HG03565 (cell line): ENCODE data around the gene DAGLA.

Experiments used
- ATAC-seq: cut with Tn5 transposase; IDR thresholded peaks from one replicate; pipeline ENCODE4 v1.9.1; 2021; ENCODE audit warnings: mild to moderate bottlenecking, moderate library complexity; ENCODE audit not compliant: unreplicated experiment

The DAGLA gene

DNA sequence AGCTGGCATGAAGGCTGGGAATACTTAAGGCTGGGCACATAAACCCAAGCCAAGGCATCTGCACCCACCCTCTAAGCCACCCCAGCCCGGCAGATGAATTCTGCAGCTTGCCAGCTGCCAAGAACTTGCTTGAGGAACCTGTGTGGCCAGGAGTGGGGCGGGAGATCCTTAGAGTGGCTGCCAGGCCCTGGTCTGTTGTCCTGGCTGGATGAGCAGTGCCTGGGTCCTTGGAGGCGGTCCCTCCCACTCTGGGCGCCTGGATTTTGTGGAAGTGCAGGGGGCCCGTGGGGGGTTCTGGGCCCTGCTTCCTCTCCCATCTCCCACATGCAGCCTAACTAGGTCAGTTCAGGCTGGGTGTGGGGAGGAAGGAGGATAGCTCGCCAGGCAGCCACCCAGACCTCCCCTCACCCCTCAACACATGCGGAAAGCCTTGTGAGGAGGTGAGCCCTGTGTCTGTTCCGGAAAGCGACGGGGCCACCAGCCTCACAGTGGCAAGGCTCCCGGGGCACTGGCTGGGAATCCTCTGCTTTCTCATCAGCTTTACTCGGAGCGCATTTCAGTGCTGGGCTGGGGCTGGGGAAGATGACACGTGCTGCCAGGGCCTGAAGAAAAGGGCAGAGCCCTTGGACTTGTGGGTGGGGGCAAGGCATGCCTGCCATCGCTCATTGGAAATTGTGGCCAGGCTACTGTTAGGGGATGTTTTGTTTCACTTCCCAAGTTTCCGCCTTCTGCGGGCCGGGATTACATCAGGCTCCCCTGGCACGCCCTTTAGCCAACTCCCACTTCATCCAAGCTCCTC lies 8.4 kb downstream of the DAGLA start:
- no peak for ATAC-seq

- no peak for ATAC-seq
These were observed 8.9 kb downstream of the DAGLA start for GRCh38 chr11:61689164-61689496.

GRCh38 chr11:61690706-61691379 lies 10.7 kb downstream of the DAGLA start:
- no peak for ATAC-seq

GRCh38 chr11:61691380-61692156 lies 11.4 kb downstream of the DAGLA start:
- no peak for ATAC-seq

- ATAC-seq: no peak
These were observed 13.9 kb downstream of the DAGLA start for GRCh38 chr11:61693922-61694601.

GRCh38 chr11:61694602-61694939 lies 14.4 kb downstream of the DAGLA start:
- no peak for ATAC-seq

GRCh38 chr11:61694946-61695706 lies 14.9 kb downstream of the DAGLA start:
- ATAC-seq: no peak

GRCh38 chr11:61695917-61696316 lies 15.7 kb downstream of the DAGLA start:
- no peak for ATAC-seq

- no peak for ATAC-seq
These were observed 16.4 kb downstream of the DAGLA start for GRCh38 chr11:61696602-61697001.

DNA sequence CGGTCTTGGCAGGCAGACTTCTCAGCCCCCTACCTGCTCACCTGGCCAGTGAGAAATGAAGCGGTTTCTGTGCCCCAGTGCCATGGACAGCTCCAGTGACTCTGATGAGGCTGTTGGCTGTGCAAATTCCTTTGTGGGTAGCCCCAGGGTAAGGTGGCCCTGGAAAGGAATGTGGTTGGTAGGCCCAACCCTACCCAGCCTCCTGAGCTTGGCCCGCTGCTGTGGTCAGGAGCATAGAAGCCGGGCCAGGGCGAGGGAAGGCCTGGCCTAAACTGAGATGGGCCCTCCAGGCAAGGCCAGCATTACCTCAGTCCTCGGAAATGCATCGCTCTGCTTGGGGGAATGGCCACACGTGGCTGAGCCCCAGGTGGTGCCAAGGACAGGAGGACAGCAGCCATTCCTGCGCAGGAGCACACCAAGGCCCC lies 16.9 kb downstream of the DAGLA start:
- ATAC-seq: no peak

DNA sequence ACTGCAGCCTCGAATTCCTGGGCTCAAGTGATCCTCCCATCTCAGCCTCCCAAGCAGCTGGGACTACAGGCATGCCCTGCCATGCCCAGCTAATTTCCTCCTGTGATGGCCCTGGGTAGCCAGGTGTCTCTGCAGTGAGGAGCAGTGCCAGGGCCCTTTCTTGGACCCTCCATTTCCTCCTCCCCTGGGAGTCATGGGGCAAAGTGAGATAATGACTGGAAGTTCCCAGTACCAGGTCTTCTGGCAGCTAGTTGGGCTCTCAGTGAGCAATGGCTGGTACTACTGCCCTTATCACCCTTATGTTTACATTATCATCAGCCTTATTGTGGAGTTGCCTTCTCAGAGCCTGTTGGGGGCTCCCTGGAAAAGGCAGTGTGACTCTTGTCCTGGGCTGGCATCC lies 17.6 kb downstream of the DAGLA start:
- no peak for ATAC-seq

- no peak for ATAC-seq
These were observed 18.2 kb downstream of the DAGLA start for GRCh38 chr11:61698173-61698948.

DNA sequence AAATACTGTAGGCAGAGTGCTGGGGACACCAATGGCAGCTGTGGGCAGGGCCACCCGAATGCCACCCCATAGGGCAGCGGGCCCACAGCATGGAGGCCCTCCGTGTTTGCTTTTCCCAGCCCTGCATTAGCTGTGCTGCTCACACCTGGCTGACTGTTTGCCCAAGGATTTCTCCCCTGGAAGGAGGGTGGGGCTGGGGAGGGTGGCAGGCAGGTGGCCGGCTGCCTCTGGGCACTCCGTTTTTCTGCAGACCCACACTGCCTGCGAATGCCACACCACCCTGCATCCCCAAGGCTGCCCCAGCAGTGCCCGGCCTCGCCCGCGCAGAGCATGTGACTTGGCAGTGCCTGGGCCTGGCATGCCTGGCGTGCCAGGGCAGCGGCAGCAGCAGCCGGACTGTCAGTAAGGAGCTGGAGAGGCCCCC lies 19.6 kb downstream of the DAGLA start:
- no peak for ATAC-seq

- no peak for ATAC-seq
These were observed 20.0 kb downstream of the DAGLA start for GRCh38 chr11:61700212-61700611.

DNA sequence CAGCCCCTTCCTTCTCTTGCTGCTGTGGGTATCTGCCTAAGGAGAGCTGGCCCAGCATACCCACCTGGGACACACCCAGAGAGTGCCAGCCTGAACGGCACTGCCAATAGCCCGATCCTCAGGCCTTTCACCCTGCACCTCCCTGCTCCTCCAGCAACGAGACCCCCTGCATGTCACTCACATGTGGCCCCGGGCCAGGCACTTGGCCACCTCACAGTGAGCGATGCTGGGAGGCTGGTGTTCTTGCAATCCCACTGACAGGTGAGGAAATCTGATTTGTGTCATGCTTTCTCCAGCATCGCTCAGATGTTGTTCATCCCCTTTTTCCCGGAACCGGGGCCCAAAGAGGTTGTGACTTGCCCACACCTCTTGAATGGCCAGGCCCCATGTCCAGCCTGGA lies 20.5 kb downstream of the DAGLA start:
- ATAC-seq: no peak

DNA sequence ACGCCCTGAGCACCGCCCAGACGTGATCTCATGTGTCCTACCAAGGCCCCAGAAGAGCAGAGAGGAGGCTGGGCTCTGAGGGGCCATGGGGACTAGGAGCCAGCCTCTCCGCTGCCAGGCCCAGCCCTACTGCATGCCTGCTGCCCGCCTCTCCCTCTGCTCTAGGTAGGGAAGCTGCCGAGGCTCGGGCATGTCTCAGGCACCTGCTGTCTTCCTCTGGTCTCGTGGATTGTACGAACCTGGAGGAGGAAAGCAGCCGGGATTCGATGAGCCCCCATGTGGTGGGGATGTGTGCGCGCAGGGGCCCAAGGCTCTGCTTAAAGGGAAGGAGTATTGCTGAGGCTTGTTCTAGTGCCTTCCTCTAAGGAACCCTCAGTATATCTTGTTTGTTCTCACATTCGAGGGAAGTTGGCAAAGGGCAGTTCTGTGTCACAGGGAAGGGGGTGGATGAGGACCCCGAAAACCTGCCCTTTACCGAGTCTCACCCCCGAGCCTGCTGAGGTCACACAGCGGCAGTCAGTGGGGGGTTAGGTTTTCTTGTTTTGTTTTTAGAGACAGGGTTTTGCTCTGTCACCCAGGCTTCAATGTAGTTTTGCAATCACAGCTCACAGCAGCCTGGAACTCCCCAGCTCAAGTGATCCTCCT lies 21.2 kb downstream of the DAGLA start:
- ATAC-seq: no peak

DNA sequence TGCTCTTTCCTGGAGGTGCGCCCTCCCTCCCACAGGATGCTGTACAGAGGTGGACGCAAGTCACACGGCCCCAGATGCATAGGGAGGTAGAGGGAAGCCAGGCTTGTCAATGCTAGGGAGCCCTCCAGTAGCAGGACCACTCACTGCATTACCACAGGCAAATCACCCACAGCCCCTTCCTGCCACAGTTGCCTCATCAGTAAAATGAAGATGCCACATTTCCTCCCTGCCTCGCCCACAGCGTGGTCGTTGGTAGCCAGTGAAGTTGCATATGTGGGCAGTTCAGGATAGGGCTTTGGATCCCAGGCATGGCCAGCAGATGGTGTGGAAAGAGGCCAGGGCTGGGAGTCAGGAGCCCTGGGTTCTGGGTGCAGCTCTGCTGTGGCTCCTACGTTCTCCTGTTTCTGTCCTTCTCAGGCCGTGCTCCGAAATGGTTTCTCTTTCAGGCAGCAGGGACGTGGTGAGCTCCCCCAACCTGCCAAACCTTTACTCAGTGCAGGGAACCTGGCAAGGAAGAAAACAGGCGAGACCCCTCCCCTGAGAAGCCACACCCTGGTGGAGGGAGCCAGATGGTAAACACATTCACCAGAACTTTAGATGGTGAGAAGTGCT lies 22.6 kb downstream of the DAGLA start:
- no peak for ATAC-seq

DNA sequence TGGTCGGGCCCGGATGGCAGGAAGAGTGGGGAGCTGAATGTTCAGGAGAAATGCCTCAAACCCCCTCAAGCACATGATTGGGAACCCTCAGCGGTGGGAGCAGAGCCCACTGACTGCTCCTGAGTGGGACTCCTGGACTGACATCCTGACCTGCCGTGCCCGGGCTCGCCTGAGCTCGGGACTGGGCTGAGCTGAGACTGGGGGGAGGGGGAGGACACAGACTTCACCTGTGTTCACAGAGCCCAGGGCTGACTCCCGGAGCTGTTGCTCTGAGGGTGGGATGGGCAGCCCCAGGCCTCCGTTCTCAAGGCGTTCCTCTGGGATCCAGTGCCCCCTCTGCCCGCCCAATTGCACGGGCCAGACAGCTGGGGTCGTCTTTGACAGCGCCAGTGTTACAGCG lies 24.6 kb downstream of the DAGLA start:
- ATAC-seq: no peak
